AG08395 (cell line): ENCODE results near the gene TEAD2.

ENCODE experiments used
- DNase-seq: peaks from one replicate; pipeline ENCODE4 v3.0.0; 2012; ENCODE audit warnings: mixed read lengths, low spot score

The TEAD2 gene

GRCh38 chr19:49362048-49362928, at the start of gene TEAD2:
Gene TEAD2, minus strand, starts transcription at chr19:49362416. Its CDS starts 2,341 bp downstream, at chr19:49360075.
- peak; percentile 74 for DNase-seq

- DNase-seq: no peak
These were observed 49.6 kb upstream of the TEAD2 start for GRCh38 chr19:49411681-49412326.

GRCh38 chr19:49409441-49410029, 47.3 kb upstream of the TEAD2 start:
- no peak for DNase-seq

- DNase-seq: no peak
These were observed 46.7 kb upstream of the TEAD2 start for GRCh38 chr19:49408816-49409440.

- no peak for DNase-seq
These were observed 45.3 kb upstream of the TEAD2 start for GRCh38 chr19:49407482-49408015.

- no peak for DNase-seq
These were observed 44.9 kb upstream of the TEAD2 start for GRCh38 chr19:49407079-49407478.

- DNase-seq: no peak
These were observed 41.4 kb upstream of the TEAD2 start for GRCh38 chr19:49403404-49404187.

- no peak for DNase-seq
These were observed 37.8 kb upstream of the TEAD2 start for GRCh38 chr19:49400029-49400428.

- DNase-seq: no peak
These were observed 36.7 kb upstream of the TEAD2 start for GRCh38 chr19:49398931-49399330.

- no peak for DNase-seq
These were observed 35.9 kb upstream of the TEAD2 start for GRCh38 chr19:49398001-49398615.

GRCh38 chr19:49396738-49397505, 34.7 kb upstream of the TEAD2 start:
- DNase-seq: no peak

- no peak for DNase-seq
These were observed 33.6 kb upstream of the TEAD2 start for GRCh38 chr19:49395581-49396407.

- no peak for DNase-seq
These were observed 31.7 kb upstream of the TEAD2 start for GRCh38 chr19:49393881-49394280.

GRCh38 chr19:49391581-49392399, 29.6 kb upstream of the TEAD2 start:
- DNase-seq: peak; percentile 86

GRCh38 chr19:49390929-49391359, 28.7 kb upstream of the TEAD2 start:
- DNase-seq: no peak

GRCh38 chr19:49390131-49390928, 28.1 kb upstream of the TEAD2 start:
- DNase-seq: no peak

- DNase-seq: no peak
These were observed 27.2 kb upstream of the TEAD2 start for GRCh38 chr19:49389406-49389805.
